NCI-H1930 (cell line): ENCODE measurements around the gene LRCH2.
"Not testable (repeated sequence)": the region's sequence is repeated elsewhere in the genome, so short reads cannot be mapped to it uniquely, and the experiment has no call there.

Source experiments
- DNase-seq, 2 experiments: peaks; one replicate each; lab custom pipeline; 2025; lab: John Stamatoyannopoulos, UW

LRCH2 gene

DNA sequence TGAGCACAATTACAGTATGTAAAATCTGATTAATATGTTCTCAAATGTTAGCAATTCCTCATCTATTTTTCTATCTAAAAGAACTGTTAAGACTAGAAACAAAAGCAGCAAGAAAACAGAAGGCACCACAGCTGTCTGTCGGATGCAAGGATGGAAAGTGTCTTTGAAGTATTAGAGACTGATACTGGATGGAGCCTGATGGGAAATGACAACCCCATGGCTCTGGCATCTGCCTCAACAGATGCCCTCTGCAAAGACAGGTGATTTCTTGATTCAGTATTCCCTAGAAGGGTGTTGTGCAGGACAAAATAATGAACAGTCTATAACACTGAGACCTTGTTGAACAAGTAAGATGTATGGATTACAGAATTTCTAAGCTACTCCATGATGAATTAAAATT lies 19.7 kb downstream of the LRCH2 start:
- no peak for DNase-seq

DNA sequence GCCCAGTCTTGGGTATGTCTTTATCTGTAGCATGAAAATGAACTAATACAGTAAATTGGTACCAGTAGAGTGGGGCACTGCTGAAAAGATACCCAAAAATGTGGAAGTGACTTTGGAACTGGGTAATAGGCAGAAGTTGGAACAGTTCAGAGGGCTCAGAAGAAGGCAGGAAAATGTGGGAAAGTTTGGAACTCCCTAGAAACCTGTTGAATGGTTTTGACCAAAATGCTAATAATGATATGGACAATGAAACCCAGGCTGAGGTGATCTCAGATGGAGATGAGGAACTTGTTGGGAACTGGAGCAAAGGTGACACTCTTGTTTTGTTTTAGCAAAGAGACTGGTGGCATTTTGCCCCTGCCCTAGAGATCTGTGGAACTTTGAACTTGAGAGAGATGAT lies 24.3 kb downstream of the LRCH2 start:
- not testable (repeated sequence) for DNase-seq

DNA sequence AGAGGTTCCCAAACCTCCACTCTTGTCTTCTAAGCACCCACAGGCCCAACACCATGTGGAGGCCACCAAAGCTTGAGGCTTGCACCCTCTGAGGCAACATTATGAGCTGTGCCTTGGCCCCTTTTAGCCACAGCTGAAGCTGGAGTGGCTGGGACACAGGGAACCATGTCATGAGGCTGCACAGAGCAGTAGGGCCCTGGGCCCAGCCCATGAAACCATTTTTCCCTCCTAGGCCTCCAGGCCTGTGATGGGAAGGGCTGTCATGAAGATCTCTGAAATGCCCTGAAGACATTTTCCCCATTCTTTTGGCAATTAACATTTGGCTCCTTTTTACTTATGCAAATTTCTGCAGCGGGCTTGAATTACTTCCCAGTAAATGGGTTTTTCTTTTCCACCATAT lies 29.9 kb downstream of the LRCH2 start:
- no peak for DNase-seq

- DNase-seq = no peak
These were observed 41.6 kb downstream of the LRCH2 start for GRCh38 chrX:115192244-115192700.

- DNase-seq = no peak
These were observed 42.2 kb downstream of the LRCH2 start for GRCh38 chrX:115191490-115192243.

- DNase-seq = no peak
These were observed 43.0 kb downstream of the LRCH2 start for GRCh38 chrX:115190636-115191489.

DNA sequence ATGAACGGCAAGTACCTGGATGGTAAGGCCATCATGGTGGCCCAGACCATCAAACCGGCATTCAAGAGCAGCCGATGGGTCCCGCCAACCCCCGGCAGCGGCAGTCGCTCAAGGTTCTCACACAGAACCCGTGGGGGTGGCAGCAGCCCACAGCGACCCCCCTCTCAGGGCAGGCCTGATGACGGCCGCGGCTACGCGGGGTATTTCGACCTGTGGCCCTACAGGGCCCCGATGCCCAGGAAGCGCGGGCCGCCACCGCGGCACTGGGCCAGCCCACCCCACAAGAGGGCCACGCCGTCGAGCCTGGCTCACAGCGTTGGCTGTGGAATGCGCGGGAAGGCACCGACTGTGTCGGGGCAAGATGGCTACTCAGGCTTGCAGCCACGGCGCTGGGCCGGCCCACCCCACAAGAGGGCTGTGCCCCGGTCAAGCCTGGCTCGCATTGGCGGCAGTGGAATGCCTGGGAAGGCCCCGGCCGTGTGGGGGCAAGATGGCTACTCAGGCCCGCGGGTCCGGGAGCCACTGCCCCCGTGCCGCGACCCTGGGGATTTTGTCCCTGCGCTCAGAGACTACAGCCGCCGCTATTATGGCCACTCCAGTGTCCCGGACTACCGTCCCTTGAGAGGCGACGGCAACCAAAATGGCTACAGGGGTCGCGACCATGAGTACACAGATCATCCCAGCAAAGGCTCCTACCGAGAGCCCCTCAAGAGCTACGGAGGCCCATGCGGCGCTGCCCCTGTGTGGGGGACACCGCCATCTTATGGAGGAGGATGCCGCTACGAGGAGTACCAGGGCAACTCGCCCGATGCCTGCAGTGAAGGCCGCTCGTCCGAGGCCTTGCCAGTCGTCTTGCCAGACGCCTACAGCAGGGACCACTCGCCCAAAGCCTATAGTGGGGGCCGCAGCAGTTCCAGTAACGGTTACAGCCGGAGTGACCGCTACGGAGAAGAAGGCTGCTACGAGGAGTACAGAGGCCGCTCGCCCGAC lies 44.0 kb downstream of the LRCH2 start:
- no peak for DNase-seq

GRCh38 chrX:115189110-115189509 lies 44.8 kb downstream of the LRCH2 start, which contains the start of gene RBMXL3:
Gene RBMXL3, plus strand, starts transcription at chrX:115189410. Its CDS starts 32 bp downstream, at chrX:115189442.
- DNase-seq = no peak

DNA sequence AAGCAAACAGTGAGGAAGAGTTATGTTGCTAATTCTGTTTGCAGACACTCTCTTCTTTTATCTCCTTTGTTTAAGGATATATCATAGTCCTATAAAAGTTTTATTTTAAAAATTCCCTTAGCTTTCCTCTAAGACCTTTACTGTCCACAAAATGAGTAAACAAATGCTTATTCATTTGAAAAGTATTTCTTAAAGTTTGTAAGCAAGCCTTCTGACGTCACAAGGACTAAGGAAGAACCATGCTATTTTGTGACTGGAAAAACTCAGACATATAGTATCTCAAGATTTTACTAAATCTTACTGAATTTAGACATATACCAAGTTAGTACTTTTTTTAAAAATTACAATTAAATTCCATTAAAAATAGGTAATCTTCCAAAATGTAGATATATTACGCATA lies 49.9 kb downstream of the LRCH2 start:
- no peak for DNase-seq

GRCh38 chrX:115178473-115178872 lies 55.4 kb downstream of the LRCH2 start:
- DNase-seq = no peak

DNA sequence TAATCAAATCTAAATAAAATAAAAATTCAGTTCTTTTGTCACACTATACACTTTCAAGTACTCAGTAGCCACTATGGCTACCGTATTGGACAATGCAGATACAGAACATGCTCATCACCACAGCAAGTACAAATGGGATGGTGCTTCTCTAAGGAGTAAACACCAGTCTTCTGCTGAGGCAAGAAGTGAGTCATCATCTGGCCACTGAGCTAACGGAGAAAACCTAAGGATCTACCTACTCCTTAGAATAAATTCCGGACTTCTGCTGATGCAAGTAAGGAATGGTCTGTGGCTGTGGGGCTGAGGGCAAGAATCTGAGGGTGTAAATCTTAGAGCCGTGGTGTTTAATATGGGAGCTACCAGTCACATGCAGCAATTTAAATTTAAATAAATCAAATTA lies 56.0 kb downstream of the LRCH2 start:
- DNase-seq = no peak

- no peak for DNase-seq
These were observed 59.3 kb downstream of the LRCH2 start for GRCh38 chrX:115174548-115174947.

DNA sequence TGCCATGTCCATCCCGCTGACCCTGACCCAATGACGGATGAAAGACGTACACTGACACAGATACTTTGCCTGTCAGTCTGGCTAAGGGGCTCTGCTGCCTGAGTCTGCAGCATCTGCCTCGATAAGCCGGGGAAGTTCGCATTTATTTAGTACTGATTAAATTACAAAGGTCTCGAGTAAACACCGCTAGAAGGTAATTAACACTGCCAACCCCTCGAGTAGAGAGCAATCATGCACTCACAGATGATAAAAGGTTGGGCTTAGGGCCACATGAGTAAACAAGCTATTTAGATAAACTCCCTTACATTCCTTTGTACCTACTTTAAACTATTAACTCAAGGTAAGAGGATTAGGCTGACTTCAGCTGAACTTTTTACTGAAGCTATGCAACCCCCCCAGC lies 60.7 kb downstream of the LRCH2 start:
- DNase-seq = no peak

DNA sequence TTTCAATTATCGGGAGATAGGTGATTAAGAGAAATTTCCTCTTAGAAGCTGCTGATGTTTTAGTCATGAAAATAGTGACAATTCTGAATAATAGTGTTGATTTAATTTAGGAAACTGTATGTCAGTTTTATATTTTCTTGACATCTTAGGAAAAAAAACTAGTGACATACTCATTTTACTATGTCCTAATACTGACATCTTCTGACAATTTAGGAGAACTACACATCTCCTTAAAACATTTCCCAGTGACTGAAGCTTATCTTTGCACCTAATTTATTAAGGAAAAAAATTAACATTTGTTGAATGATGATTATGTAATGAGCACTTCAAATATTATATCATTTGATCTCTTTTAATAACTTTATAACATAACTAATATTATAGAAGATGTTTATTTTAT lies 86.7 kb downstream of the LRCH2 start:
- DNase-seq = no peak

- no peak for DNase-seq
These were observed 91.8 kb downstream of the LRCH2 start for GRCh38 chrX:115142057-115142456.

GRCh38 chrX:115138040-115138439 lies 95.9 kb downstream of the LRCH2 start:
- no peak for DNase-seq

DNA sequence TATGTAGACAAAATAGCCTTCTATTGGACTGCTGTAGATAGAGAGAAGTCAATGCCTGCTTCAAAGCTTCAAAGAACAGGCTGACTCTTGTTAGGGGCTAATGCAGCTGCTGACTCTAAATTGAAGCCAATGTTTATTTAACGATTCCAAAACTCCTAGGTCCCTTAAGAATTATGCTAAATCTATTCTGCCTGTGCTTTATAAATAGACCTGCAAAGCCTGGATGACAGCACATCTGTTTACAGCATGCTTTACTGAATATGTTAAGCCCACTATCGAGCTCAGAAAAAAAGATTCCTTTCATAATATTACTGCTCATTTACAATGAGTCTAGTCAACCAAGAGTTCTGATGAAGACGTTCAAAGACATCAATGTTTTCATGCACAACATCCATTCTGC lies 99.5 kb downstream of the LRCH2 start:
- no peak for DNase-seq

GRCh38 chrX:115112411-115112810 lies 121.5 kb downstream of the LRCH2 start:
- DNase-seq = no peak

DNA sequence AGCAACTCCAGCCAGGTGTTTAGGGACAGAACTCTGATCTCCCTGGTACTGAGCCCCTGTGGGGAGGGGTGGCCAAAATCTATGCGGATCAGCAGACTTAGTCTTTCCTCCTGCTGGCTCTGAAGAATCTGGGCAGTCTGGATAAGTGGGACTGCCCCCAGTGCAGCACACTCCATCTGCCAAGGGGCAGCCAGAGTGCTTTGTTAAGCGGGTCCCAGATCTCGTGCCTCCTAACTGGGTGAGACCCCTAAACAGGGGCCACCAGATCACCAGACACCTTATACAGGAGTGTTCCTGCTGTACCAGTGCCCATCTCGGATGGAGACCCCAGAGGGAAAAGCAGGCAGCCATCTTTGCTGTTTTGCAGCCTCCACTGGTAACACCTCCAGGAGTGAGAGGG lies 135.0 kb downstream of the LRCH2 start:
- DNase-seq = no peak

- no peak for DNase-seq
These were observed 140.7 kb downstream of the LRCH2 start for GRCh38 chrX:115093191-115093590.

- DNase-seq = no peak
These were observed 144.5 kb downstream of the LRCH2 start for GRCh38 chrX:115089419-115089818.

DNA sequence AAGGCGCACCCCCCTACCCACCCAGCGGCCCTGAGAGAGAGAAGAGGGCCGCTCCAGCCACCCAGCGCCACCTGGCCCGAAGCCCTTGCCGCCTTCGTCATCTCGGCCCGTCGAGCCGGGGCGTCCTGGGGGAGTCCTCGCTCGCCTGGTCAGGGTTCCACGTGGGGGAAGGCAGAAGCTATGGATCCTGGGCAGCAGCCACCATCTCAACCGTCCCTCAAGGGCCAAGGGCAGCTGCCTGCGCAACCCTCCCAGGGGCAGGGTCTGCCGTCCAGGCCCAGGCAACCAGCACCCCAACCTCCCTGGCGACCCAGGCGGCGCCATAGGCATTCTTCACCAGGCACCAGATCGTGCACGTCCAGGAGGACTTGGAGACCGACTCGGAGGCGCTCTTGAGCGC lies 165.0 kb downstream of the LRCH2 start:
- DNase-seq = no peak
